Uterus (tissue), 4 donors: ENCODE data around the gene AFG1L. TPM values are rescaled to one million over a fixed set of nuclear protein-coding genes. Genes with fewer than 3 reads are reported as not detected.
"Not testable (repeated sequence)": the region's sequence is repeated elsewhere in the genome, so short reads cannot be mapped to it uniquely, and the experiment has no call there.

ENCODE experiments used
- DNase-seq, 2 donors: peaks; one replicate each; pipeline ENCODE4 v3.0.0-alpha.2; 2019 to 2020
- H3K27ac ChIP-seq, 2 donors: fragments of 200-600 bp; sonication (generic); 1 replicate in 1 of 2; 2 replicates in 1 of 2; pipeline ENCODE4 v1.5.1; 2016 to 2018
- H3K27me3 ChIP-seq, 2 donors: fragments of 200-600 bp; sonication (generic); one replicate each; pipeline ENCODE4 v1.5.1; 2018 to 2019; ENCODE audit warnings: control low read depth in 1 of 2
- H3K36me3 ChIP-seq, 2 donors: fragments of 200-600 bp; sonication (generic); one replicate each; pipeline ENCODE4 v1.5.1; 2019; ENCODE audit warnings: control low read depth in 1 of 2
- H3K4me1 ChIP-seq, 2 donors: fragments of 200-600 bp; sonication (generic); one replicate each; pipeline ENCODE4 v1.5.1; 2018 to 2019; ENCODE audit warnings: control low read depth in 1 of 2
- H3K4me3 ChIP-seq, 2 donors: fragments of 200-600 bp; sonication (generic); 1 replicate in 1 of 2; 2 replicates in 1 of 2; pipeline ENCODE4 v1.5.1; 2018 to 2019; ENCODE audit warnings: mild to moderate bottlenecking in 1 of 2
- H3K9me3 ChIP-seq, 2 donors: fragments of 200-600 bp; sonication (generic); one replicate each; pipeline ENCODE4 v1.5.1; 2019; ENCODE audit warnings: control low read depth in 1 of 2
- CTCF ChIP-seq, 4 experiments: fragments of 200-600 bp in 2 of 4; fragments of 450-650 bp in 2 of 4; sonication (generic) in 2 of 4; IDR thresholded peaks; one replicate each; pipeline ENCODE4 v1.5.1; 2016 to 2019; ENCODE audit warnings: antibody characterized with exemption in 4 of 4, mild to moderate bottlenecking in 2 of 4, moderate library complexity in 1 of 4
- POLR2A ChIP-seq, 2 donors: fragments of 450-650 bp; IDR thresholded peaks; one replicate each; pipeline ENCODE4 v1.6.1; 2016; ENCODE audit warnings: antibody characterized with exemption in 2 of 2, mild to moderate bottlenecking in 1 of 2, moderate library complexity in 1 of 2
- intact Hi-C: fragments of 100-400 bp; cut with DNase I; formaldehyde crosslinking; loops from one replicate; pipeline ENCODE4 v1.15.1; 2023; ENCODE audit warnings: low total_unique reads
- total RNA-seq, 4 donors: library from RNA; depleted of rRNA in 3 of 4; stranded (reverse); fragments of >200 nt in 3 of 4; gene quantifications; one replicate each; pipeline versions ENCODE4 v1.1.0 to v1.2.4, GENCODE V29; 2014 to 2023
- donor health status: DM: yes; HTN: yes; CAD: no.

AFG1L gene
- total RNA-seq, 4 donors from 2014 or later: under 0.01 to 9.4 (median 5.2) TPM

DNA sequence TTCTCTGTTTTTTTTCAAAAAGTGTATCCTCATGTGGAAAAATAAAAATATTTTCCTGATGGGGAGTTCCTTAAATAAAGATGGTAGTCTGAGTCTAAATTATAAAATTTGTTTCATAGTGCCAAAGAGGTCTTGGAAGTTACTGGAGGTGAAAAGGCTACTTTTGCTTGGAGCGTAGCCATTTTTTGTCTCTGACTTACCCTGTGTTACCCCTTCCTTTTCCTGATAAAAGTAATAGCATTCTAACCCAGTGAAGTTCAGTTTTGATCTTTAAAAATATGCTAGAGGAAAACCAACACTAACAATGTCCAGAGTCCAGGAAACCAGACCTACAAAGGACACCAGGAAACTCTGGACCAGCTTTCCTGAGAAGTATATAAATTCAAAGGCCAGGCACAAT is 153.6 kb downstream of the AFG1L start:
- no peaks in the 10 kb centered on the region for H3K27me3 ChIP-seq

GRCh38 chr6:108449717-108450116 is 154.9 kb downstream of the AFG1L start:
- H3K4me3 ChIP-seq: not testable (repeated sequence)

More for the DNA sequence above, 153.6 kb downstream of the AFG1L start:
- H3K36me3 ChIP-seq: no peaks in the 10 kb centered on the region
- no peak for DNase-seq
- no peaks in the 10 kb centered on the region for H3K4me1 ChIP-seq
- H3K4me3 ChIP-seq: no peak overlapping the region
- H3K27ac ChIP-seq: no peak overlapping the region
- H3K9me3 ChIP-seq: no peaks in the 10 kb centered on the region
- TF ChIP-seq POLR2A (IDR thresholded peaks at IDR 0.05) (no peak), CTCF (IDR thresholded peaks at IDR 0.05) (no peak)
- intact Hi-C loops: no loop called here

DNA sequence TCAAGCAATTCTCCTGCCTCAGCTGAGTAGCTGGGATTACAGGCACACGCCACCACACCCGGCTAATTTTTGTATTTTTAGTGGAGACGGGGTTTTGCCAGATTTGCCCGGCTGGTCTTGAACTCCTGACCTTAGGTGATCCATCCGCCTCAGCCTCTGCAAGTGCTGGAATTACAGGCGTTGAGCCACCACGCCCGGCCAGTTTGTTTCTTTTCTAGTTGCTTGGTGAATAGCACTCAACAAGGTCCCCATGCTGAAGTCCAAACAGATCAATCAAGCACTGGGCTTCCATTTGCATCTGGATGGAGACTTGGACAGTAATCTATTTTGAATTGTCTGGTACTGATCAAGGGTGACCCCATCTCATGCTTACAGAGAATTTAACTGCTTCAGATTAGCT is 157.0 kb downstream of the AFG1L start:
- Histone ChIP-seq H3K4me3 (no peak overlapping the region), H3K36me3 (no peaks in the 10 kb centered on the region), H3K27me3 (no peaks in the 10 kb centered on the region), H3K4me1 (no peaks in the 10 kb centered on the region), H3K9me3 (no peaks in the 10 kb centered on the region), H3K27ac (no peak overlapping the region)
- TF ChIP-seq POLR2A (IDR thresholded peaks at IDR 0.05) (no peak), CTCF (IDR thresholded peaks at IDR 0.05) (no peak)
- intact Hi-C loops: no loop called here
- DNase-seq: no peak

More at GRCh38 chr6:108449717-108450116, 154.9 kb downstream of the AFG1L start:
- H3K36me3 ChIP-seq, H3K27me3 ChIP-seq, intact Hi-C loops, H3K4me1 ChIP-seq, H3K9me3 ChIP-seq, H3K27ac ChIP-seq, DNase-seq: not testable (repeated sequence)

DNA sequence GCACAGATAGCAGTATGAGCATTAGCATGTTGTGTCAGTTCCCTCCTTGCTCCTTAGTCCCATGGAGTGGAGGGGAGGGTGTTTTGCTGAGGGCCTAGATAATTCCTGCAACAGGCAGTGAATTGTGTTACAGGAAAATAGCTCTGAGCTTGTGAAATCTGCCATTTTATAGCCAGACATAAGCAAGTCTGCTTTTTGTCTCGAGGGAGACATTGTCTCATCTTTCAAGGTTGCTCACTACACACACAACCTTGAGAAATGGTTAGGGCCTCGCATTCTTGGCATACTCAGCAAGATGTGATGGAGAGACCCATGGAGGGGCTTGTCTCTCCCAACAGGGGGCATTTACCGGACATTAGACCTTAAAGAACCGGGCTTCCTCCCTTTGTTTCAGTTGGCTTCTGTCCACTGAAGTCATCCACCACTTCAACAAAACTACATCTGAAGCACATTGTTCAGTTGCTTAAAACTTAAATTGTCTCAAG is 157.9 kb downstream of the AFG1L start:
- Histone ChIP-seq H3K36me3 (no peaks in the 10 kb centered on the region), H3K4me1 (no peaks in the 10 kb centered on the region), H3K27ac (peak overlapping the region in 1 of 2 donors; percentile 37), H3K27me3 (no peaks in the 10 kb centered on the region), H3K9me3 (no peaks in the 10 kb centered on the region), H3K4me3 (no peak overlapping the region)
- intact Hi-C loops: no loop called here
- DNase-seq: peak in 1 of 2 donors; percentile 17
- TF ChIP-seq POLR2A (IDR thresholded peaks at IDR 0.05): no peak

DNA sequence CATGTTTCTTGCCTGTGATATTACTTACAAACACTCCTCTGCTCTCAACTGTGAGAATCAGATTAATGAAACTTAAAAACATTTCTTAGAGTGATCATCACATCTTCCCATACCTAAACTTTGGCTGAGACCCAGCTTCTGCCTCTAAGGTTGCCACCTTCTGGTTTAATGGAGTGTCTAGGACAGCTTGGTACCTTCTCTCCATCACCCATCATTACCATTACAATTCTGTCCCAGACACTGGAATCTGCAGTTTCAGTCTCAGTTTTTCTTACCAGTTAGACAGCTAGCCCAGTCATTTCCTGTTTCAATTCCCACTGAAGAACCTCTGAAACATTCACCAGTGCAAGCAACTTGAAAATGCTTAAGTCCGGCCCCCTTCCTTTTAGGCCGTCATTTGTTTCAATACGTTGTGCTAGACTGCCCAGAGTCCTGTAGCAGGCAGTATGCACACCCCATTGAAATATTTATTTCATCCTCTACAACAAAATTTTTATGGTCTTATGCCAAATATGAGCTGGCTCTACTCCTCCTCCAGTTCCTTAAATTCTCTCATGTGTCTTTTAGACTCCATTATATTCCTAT is 158.8 kb downstream of the AFG1L start:
- Histone ChIP-seq H3K36me3 (no peaks in the 10 kb centered on the region), H3K4me1 (no peaks in the 10 kb centered on the region), H3K4me3 (no peak overlapping the region), H3K27ac (peak overlapping the region in 1 of 2 donors; percentile 37), H3K27me3 (no peaks in the 10 kb centered on the region), H3K9me3 (no peaks in the 10 kb centered on the region)
- TF ChIP-seq CTCF (IDR thresholded peaks at IDR 0.05) (no peak), POLR2A (IDR thresholded peaks at IDR 0.05) (no peak)
- intact Hi-C loops: no loop called here
- DNase-seq: no peak

DNA sequence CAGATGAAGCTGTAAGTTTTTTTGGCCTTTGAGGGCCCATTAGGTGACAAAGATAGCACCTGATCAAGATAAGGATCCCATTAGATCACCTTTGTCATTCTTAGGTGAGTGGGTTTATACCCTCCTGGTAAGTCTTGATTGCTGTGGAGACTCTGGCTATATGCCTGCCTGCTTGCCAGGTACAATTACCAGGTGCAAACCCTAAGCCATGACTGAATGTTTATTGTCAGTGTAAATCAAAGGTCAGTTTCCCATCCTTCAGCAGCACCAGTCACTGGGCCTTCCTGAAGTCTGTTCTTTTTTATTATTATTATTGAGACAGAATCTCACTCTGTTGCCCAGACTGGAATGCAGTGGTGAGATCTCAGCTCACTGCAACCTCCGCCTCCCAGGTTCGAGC is 159.5 kb downstream of the AFG1L start:
- Histone ChIP-seq H3K27me3 (no peaks in the 10 kb centered on the region), H3K27ac (no peak overlapping the region), H3K9me3 (no peaks in the 10 kb centered on the region), H3K36me3 (no peaks in the 10 kb centered on the region), H3K4me1 (no peaks in the 10 kb centered on the region), H3K4me3 (no peak overlapping the region)
- intact Hi-C loops: no loop called here
- DNase-seq: no peak
- TF ChIP-seq POLR2A (IDR thresholded peaks at IDR 0.05) (no peak), CTCF (IDR thresholded peaks at IDR 0.05) (no peak)
